HEK293 (cell line): ENCODE measurements around the gene PARP6.

Experiments
- CTCF ChIA-PET: fragments of 350-600 bp; formaldehyde crosslinking; extraction: SDS; loops from one replicate; lab custom pipeline; 2021; ENCODE audit warnings: antibody characterized with exemption; lab: Yijun Ruan, JAX
- POLR2A ChIA-PET: fragments of 300-600 bp; formaldehyde crosslinking; extraction: SDS; loops from one replicate; lab custom pipeline; 2020; ENCODE audit warnings: antibody characterized with exemption, inconsistent platforms; lab: Yijun Ruan, JAX
- H3K27ac ChIP-seq: fragments of 200-500 bp; sonication (Bioruptor generic); 2 replicates; pipeline ENCODE4 v1.5.1; 2014; ENCODE audit warnings: low read depth, low read length, control low read depth, inconsistent platforms; ENCODE audit errors: extremely low read depth
- H3K36me3 ChIP-seq, 2 experiments: fragments of 200-500 bp in 1 of 2; sonication (Bioruptor generic) in 1 of 2; 1 replicate in 1 of 2; 2 replicates in 1 of 2; pipeline ENCODE4 v1.5.1; 2014 to 2017; ENCODE audit warnings: inconsistent platforms in 2 of 2, low read length in 2 of 2; ENCODE audit not compliant: control insufficient read depth in 2 of 2, insufficient read depth in 1 of 2
- H3K4me1 ChIP-seq: fragments of 200-500 bp; sonication (Bioruptor generic); 2 replicates; pipeline ENCODE4 v1.5.1; 2014; ENCODE audit warnings: mild to moderate bottlenecking, low read length, inconsistent platforms; ENCODE audit not compliant: control insufficient read depth, insufficient read depth
- H3K4me3 ChIP-seq: 2 replicates; pipeline ENCODE4 v1.5.1; 2011; ENCODE audit warnings: low read depth, mild to moderate bottlenecking, control low read depth, low read length, moderate library complexity
- H3K9me3 ChIP-seq: fragments of 200-500 bp; sonication (Bioruptor generic); 2 replicates; pipeline ENCODE4 v1.5.1; 2014; ENCODE audit warnings: low read depth, low read length, inconsistent platforms; ENCODE audit not compliant: control insufficient read depth, insufficient read depth
- CTCF ChIP-seq: fragments of 450-650 bp; formaldehyde crosslinking; IDR thresholded peaks from 2 replicates; pipeline ENCODE4 v1.5.1; 2016; ENCODE audit warnings: missing biosample characterization, missing genetic modification characterization
- KLF8 ChIP-seq: fragments of 450-650 bp; formaldehyde crosslinking; IDR thresholded peaks from 2 replicates; pipeline ENCODE4 v1.5.1; 2016; ENCODE audit warnings: missing biosample characterization, missing genetic modification characterization
- ZBTB44 ChIP-seq: fragments of 450-650 bp; IDR thresholded peaks from 2 replicates; pipeline ENCODE4 v1.5.1; 2018; ENCODE audit warnings: missing biosample characterization, mild to moderate bottlenecking, missing genetic modification characterization
- ZNF121 ChIP-seq: fragments of 450-650 bp; formaldehyde crosslinking; IDR thresholded peaks from 2 replicates; pipeline ENCODE4 v1.5.1; 2016; ENCODE audit warnings: missing biosample characterization, missing genetic modification characterization
- ZNF175 ChIP-seq: fragments of 450-650 bp; formaldehyde crosslinking; IDR thresholded peaks from 2 replicates; pipeline ENCODE4 v1.5.1; 2016; ENCODE audit warnings: missing biosample characterization, missing genetic modification characterization
- ZNF24 ChIP-seq: fragments of 450-650 bp; formaldehyde crosslinking; IDR thresholded peaks from 2 replicates; pipeline ENCODE4 v1.5.1; 2016; ENCODE audit warnings: missing biosample characterization, missing genetic modification characterization
- ZNF529 ChIP-seq: fragments of 450-650 bp; formaldehyde crosslinking; IDR thresholded peaks from 2 replicates; pipeline ENCODE4 v1.5.1; 2017; ENCODE audit warnings: missing genetic modification characterization, missing biosample characterization; ENCODE audit not compliant: insufficient replicate concordance
- ZNF555 ChIP-seq: fragments of 450-650 bp; formaldehyde crosslinking; conservative IDR thresholded peaks from 2 replicates; pipeline ENCODE4 v1.5.1; 2017; ENCODE audit warnings: missing biosample characterization, mild to moderate bottlenecking, missing genetic modification characterization, inconsistent platforms
- ZNF600 ChIP-seq: fragments of 450-650 bp; formaldehyde crosslinking; IDR thresholded peaks from 2 replicates; pipeline ENCODE4 v1.5.1; 2016; ENCODE audit warnings: missing biosample characterization, missing genetic modification characterization
- ZNF624 ChIP-seq: fragments of 450-650 bp; formaldehyde crosslinking; IDR thresholded peaks from 2 replicates; pipeline ENCODE4 v1.5.1; 2017; ENCODE audit warnings: missing biosample characterization, missing genetic modification characterization
- ZNF626 ChIP-seq: fragments of 450-650 bp; sonication (Bioruptor Pico); formaldehyde crosslinking; IDR thresholded peaks from 2 replicates; pipeline ENCODE4 v1.5.1; 2018; ENCODE audit warnings: missing biosample characterization, missing genetic modification characterization, inconsistent platforms
- ZNF639 ChIP-seq: fragments of 450-650 bp; formaldehyde crosslinking; IDR thresholded peaks from 2 replicates; pipeline ENCODE4 v1.5.1; 2016; ENCODE audit warnings: missing biosample characterization, missing genetic modification characterization
- ZNF654 ChIP-seq: fragments of 450-650 bp; formaldehyde crosslinking; IDR thresholded peaks from 2 replicates; pipeline ENCODE4 v1.5.1; 2016; ENCODE audit warnings: low read depth, missing biosample characterization, missing genetic modification characterization
- TF ChIP-seq, protein P1 (sequence below): fragments of 450-650 bp; IDR thresholded peaks from 2 replicates; pipeline ENCODE4 v1.5.1; 2018; ENCODE audit warnings: missing biosample characterization, missing genetic modification characterization

The PARP6 gene

DNA sequence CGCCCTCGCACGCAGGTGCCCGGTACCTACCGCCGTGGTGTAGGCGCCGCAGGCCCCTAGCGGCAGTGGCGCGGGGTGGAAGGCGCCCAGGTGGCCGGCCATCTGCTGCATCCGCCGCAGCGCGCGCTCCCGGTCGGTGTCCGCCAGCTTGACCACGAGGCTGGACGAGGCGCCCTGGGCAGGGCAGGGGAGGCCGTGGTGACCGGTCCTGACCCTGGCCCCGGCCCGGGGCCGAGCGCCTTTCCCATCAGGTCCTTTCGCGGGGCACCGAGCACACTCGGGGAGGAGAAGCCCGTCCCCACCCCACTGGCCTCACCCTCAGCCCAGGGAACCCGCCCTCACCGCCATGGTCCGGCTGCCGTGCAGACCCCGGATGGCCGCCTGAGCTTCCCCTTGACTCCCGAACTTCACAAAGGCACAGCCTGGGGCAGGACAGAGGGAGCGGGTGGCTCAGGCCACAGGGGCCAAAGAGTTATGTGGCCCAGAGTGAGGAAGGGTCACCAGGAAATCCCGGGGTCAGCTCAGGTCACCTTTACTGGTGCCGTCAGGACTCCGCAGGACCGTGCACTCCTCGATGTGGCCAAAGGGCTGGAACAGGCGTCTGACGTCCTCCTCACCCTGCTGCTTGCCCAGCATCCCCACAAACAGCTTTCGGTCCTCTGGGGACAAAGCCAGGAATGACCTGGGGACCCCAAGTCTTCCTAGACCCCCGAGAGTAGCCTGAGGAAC lies 17.4 kb upstream of the PARP6 start (continued):
- TF ChIP-seq ZBTB44 (tag by site-specific recombination) (no peak), ZNF639 (no peak), ZNF624 (tag by site-specific recombination) (no peak), ZNF529 (tag by site-specific recombination) (no peak), ZNF555 (tag by site-specific recombination) (no peak), ZNF626 (tag by site-specific recombination) (no peak), ZNF24 (tag by site-specific recombination) (no peak)
- TF ChIP-seq, protein P1, sequence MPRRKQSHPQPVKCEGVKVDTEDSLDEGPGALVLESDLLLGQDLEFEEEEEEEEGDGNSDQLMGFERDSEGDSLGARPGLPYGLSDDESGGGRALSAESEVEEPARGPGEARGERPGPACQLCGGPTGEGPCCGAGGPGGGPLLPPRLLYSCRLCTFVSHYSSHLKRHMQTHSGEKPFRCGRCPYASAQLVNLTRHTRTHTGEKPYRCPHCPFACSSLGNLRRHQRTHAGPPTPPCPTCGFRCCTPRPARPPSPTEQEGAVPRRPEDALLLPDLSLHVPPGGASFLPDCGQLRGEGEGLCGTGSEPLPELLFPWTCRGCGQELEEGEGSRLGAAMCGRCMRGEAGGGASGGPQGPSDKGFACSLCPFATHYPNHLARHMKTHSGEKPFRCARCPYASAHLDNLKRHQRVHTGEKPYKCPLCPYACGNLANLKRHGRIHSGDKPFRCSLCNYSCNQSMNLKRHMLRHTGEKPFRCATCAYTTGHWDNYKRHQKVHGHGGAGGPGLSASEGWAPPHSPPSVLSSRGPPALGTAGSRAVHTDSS (tag by site-specific recombination) = no peak

DNA sequence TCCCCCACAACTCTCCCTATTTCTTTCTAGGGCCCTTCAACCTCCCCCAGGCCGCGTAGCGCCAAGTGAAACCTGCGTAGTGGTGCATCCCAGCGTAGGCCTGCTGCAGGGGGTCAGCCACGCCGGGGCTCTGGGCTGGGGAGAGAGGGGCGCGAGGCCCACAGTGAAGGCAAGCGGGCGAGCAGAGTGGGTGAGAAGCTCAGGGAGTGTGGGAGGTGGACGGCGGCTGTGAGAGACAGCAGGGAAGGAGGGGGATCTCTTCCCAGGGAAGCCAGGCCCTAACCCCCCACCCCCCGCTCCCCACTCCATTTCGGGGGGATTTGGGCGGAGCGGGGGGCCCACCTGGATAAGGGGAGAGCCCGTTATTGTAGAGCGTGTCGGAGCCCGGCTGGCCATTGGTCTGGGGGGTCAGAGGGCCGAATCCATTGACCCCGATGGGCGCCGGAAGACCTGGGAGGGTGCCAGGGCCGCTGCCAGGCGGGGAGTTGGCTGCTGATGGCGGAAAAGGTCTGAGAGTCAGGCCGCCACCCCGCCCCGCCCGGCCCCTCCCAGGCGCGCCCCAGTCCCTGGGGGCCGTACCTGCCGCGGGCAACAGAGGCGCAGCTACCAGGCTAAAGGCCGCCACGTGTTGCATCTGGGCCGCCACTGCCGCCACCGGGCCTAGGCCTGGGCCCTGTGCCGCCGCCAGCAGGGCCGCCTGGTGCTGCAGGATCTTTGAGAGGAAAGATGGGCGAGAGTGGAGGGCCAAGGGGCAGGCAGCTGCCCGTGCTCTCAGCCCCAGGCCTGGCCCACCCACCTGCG lies 16.6 kb upstream of the PARP6 start:
- ChIA-PET POLR2A (interaction anchor here (3.0 kb wide), 1 partner anchor 59 kb away, joined by 7 read pairs; the partner anchor contains the start of gene PKM), CTCF (interaction anchor here (0.5 to 1.8 kb wide), 4 partner anchors 9 to 62 kb away, joined by 3 to 5 read pairs (median 4); no protein-coding TSS in a partner anchor)
- no peak overlapping the region for H3K27ac ChIP-seq
- TF ChIP-seq ZNF121 (tag by site-specific recombination) (no peak), KLF8 (tag by site-specific recombination) (peak; percentile 21; the same call in 1 of the 2 replicates)
- TF ChIP-seq, all 188 proteins: peak for 1
- Histone ChIP-seq H3K36me3 (no peaks in the 10 kb centered on the region), H3K4me3 (no peak overlapping the region), H3K9me3 (no peaks in the 10 kb centered on the region), H3K4me1 (no peaks in the 10 kb centered on the region)

DNA sequence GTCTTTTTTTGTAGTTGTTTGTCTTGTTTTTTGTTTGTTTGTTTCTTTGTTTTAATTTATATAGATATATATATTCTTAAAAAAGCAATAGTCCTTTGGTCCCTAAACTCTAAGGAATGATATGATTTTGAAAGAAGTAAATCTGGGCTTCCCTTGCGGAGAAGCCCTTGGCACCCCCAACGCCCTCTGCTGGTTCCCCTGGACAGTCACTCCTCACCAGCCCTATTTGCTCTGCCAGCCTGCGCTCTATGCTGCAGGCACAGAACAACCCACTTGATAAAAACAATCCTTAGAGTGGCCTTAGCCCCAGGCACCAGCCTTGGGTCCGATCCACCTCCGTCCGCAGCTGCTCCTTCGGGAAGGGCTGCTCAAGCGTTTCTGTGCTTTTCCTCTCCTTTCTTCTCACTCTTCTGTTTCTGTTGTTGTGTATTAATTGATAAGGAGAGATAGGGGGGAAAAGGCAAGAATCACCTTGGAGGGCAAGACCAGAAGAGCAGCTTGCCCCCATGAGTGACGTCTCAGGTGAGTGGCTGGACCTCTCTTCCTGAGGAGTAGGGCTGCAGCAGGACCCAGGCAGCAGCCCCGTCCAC lies 13.7 kb upstream of the PARP6 start:
- CTCF ChIA-PET = interaction anchor here (0.5 to 3.4 kb wide), 17 partner anchors 8 to 701 kb away, joined by 3 to 20 read pairs (median 3); partner anchors contain the start of gene GRAMD2A
- no peak overlapping the region for H3K4me3 ChIP-seq
- no peak overlapping the region for H3K27ac ChIP-seq
- H3K9me3 ChIP-seq = no peaks in the 10 kb centered on the region
- no peaks in the 10 kb centered on the region for H3K36me3 ChIP-seq
- H3K4me1 ChIP-seq = no peaks in the 10 kb centered on the region
- no peak for TF ChIP-seq ZNF175 (tag by site-specific recombination)
- peak; percentile 24; the same call in 1 of the 2 replicates for TF ChIP-seq ZNF654 (tag by site-specific recombination)
- 0 out of 2 replicates have a peak, but pooled peaks have one; percentile 34 for TF ChIP-seq ZNF600 (tag by site-specific recombination)
- TF ChIP-seq CTCF = peak; percentile 37; the same call in 1 of the 2 replicates
- POLR2A ChIA-PET = interaction anchor here (3.0 kb wide), 1 partner anchor 56 kb away, joined by 7 read pairs; the partner anchor contains the start of gene PKM
